GM21786 (cell line): ENCODE measurements around the gene LRRC15.

Experiments used
- ATAC-seq: cut with Tn5 transposase; IDR thresholded peaks from one replicate; pipeline ENCODE4 v1.9.1; 2021; ENCODE audit not compliant: unreplicated experiment

Gene LRRC15

DNA sequence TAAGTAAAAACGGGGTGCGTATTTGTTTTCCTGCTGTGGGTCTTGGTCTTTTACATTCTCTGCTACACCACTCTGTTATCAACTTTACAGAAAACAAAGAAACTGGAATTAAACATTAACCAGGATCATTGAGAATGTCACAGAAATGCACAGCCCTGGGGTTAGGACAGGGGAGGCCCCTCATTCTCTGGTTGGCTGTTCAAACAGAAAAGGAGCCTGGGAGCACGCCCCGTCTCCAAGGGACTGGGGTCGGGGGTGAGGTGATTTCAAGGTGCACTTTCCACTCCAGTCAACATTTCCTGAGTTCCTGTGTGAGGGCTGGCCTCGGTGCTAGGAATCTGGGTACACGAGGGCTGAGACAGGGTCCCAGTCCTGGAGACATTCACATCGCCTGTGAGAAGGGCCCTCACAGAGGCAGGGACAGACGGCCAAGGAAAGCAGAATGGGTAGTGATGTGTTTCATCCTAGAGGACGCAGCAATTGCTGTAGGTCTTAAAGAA is 48.7 kb downstream of the LRRC15 start:
- no peak for ATAC-seq

DNA sequence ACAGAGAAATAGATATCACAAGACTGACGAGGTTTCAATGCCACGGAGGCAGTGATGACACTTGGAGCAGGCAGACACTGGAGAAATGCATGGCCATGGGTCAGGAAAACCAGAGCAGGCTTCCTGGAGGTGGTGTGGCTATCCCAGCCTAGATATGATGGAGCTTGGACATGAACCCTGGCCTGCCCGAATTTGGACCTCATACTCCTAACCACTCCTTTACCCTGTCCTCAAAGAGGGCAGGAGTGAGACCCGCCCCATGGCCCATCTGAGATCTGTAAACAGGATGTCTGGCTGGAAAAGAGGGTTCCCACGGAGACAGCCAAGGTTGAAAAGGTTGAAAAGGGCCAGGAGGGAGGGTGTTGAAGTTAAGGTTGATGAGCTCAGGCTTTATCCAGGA is 49.4 kb downstream of the LRRC15 start:
- ATAC-seq: no peak

DNA sequence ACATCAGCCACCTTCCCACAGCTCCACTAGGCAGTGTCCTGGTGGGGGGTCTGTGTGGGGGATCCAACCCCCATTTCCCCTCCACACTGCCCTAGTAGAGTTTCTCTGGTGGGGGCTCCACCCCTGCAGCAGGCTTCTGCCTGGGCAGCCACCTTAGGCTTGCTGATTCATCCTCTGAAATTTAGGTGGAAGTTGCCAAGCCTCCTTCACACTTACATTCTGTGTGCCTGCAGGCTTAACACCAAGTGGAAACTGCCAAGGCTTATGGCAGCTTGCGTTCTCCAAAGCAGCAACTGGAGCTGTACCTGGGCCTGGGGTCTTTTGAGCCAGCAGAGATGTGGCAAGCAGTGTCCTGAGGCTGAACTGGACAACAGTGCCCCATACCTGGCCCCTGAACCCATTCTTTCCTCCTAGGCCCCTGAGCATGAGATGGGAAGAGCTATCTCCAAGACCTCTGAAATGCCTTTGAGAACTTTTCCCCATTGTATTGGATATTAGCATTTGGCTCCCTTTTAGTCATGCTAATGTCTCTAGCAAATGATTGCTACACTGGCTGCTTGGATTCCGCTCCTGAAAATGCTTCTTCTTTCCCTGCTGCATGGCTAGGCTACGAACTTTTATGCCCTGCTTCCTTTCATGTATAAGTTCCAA is 50.9 kb downstream of the LRRC15 start:
- ATAC-seq: no peak

DNA sequence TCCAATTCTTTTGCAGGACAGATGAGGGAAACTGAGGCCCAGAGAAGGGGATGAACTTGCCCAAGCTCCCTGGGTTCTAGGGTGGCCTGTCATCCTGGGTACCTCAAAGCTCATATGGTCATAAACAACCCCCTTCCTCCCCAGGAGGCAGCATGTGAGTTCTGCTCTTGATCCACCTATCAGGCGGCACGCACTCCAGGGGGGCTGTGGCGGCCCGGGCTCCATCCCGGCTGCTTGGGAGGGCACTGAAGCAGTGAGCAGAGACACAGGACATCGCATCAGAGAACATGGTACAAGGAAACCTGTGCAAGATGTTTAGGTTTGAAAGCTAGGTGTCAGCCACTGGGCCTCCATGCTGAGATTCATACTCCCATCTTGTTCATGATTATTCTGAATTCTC is 52.6 kb downstream of the LRRC15 start:
- ATAC-seq: no peak

DNA sequence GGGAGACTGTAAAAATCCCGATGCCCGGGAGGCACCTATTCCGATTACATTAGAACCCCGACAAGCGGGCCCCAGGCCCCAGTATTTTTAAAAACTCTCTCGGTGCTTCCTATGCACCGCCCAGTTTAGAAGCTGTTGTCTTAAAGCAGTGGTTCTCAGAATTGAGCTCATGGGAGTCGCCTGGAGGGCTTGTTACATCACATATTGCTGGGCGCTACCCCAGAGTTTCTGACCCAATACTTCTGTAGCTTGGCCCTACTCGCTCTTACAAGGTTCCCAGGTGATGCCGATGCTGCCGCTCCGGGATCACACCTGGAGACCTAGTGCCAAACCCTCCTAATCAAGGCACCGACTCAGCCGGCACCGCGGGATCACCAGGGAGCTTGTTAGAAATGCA is 53.6 kb downstream of the LRRC15 start:
- ATAC-seq: peak; percentile 20

DNA sequence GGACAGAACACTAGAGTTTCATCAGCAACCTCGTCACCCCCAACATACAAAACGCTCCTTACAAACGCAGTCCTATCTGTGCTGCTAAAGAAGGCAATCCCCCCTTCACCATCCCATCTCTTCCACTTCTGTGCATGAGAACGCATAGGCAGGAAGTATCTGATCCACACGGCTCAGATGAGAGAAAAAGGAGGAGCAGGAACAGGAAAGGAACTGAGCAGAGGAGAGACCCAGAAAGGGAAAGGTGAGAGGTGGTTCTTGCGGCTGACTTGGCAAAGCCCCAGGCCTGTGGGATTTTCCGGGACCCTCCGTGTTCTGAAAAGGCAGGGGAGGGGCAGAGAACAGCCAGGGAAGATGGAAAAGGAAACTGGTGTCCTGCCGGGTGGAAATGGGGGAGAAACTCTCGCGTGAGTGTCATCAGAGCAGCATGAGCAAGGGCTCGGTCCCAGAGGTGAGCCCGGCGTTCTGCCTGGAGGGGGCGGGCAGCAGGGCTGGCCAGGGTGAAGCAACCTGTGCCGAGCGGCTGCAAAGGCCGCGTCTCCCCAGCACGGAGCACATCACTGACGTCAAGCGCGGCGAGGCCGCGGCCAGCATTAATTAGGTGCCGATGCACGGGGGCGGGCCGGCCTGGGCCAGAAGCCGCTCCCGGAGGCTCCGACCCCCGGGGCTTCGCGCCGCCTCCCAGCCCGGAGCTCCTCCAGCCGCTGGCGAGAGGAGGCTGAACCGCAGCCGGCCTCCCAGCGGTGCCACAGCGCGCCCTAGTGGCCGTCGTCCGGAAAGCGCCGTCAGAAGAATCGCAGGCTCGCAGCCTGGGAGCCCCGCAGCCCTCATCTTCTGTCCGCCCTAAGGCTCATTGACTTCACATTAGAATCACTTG is 54.2 kb downstream of the LRRC15 start:
- ATAC-seq: peak; percentile 85

DNA sequence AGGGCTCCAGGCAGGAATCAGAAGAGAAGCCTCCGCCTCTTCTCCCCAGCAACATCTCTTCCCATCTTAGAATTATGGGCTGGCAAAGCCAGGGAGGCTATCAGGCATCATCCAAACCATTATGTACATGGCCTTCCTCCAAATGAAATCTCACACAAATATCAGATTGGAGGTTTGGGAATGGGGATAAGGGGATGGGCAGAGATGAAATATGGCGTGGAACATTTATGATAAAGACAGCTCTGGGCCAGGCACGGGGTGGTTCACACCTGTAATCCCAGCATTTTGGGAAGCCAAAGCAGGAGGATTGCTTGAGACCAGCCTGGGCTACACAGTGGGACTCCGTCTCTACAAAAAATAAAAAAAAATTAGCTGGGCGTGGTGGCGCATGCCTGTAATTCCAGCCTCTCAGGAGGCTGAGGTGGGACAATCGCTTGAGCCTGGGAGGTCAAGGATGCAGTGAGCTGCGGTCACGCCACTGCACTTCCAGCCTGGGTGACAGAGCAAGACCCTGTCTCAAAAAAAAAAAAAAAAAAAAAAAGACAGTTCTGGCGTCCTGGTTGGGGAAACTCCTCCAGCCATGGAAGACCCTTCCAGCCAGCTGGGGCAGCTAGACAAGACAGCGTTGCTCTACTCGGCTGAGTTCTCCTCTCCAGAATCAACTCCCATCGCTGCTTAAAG is 55.0 kb downstream of the LRRC15 start:
- no peak for ATAC-seq

DNA sequence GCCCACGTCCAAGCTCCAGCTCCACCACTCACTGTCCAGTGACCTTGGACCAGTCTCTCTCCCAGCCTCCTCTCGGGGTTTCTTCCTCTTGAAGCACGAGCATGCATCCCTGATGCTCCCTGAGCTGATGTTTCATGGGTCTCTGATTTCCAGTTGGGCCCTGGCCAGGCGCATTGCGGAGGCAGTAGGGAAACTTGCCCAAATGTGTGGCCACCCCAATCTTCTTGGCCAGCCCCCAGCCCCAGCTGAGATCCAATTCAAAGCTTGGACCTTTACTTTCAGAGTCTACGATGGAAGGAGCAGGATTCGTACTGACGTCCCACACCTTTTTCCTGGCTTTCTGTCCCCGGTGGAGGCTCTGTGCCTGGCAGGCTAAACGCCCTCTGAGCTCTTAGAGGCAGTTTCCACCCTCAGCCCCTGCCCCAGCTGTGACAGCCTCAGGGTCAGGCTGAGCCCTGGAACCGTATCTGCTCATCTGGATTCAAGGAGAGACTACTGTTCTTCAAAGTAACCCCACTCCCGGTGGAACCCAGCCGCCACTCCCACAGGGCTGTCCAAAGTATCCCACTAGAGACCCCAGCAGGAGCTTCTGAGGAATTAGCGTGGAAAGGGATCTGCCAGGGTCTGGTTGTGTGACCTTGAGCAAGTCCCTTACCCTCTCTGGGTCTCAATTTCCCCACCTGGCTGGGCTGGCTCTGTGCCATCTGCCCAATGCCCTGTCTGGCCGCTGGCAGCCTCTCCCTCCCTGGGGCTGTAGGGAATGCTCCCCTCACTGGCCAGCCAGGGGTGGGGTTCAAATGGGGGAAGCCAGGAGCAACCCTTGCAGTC is 55.8 kb downstream of the LRRC15 start:
- ATAC-seq: no peak

DNA sequence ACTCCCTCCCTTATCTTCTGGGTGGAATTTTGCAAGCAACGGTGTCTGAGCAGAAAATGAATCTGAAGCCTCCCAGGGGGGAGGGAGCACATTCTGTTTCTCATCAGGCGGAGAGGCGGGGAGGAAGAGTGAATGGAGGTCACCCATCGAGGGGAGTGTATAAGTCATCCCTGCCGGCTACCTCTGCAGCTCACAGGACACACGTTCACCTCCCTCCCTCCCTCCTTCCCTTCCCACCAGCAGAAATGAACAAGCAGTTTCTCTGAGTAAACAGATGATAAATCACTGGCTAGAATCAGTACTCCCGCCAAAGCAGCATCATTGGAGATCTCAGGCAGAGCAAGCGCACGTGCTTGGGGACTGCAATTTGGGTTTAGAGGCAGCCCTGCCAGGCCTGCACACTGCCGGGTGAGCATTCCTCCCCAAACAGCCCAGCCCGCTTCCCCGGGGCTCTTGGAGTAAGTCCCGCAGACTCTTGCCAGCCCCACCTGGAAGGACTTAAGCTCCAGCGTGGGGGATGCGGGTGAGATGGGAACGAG is 56.7 kb downstream of the LRRC15 start:
- no peak for ATAC-seq

DNA sequence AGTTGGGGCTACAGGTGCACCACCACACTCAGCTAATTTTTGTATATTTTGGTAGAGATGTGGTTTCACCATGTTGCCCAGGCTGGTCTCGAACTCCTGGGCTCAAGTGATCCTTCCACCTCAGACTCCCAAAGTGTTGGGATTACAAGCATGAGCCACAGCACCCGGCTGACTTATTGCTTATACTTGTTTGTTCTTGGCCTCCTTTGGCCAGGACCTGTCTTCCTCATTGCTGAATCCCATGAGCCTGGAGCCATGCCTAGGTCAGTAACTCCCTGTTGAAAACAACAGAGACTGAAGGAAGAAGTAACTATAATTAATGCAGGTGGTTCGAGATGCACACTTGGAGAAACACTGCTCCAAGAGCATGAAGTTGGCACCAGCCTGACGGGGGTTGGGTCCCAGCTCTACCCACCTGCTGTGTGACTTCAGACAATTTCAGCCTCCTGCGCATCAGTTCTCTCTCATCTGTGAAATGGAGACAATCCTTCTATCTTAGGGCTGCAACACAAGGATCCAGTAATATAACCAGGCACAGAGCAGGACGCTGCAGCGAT is 57.3 kb downstream of the LRRC15 start:
- no peak for ATAC-seq

DNA sequence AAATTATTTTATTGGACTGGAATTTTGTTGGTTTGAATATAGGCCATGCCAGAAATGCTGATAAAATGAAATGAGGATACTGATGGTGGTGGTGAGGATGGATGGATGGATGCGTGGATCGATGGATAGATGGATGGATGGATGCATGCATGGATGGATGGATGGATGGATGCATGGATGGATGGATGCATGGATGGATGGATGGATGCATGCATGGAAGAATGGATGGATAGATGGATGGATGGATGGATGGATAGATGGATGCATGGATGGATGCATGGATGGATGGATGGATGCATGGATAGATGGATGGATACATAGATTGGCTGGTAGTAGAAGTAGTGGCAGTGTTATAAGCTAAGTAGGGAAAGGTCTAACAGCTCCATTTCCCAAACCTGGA is 58.5 kb downstream of the LRRC15 start:
- no peak for ATAC-seq

DNA sequence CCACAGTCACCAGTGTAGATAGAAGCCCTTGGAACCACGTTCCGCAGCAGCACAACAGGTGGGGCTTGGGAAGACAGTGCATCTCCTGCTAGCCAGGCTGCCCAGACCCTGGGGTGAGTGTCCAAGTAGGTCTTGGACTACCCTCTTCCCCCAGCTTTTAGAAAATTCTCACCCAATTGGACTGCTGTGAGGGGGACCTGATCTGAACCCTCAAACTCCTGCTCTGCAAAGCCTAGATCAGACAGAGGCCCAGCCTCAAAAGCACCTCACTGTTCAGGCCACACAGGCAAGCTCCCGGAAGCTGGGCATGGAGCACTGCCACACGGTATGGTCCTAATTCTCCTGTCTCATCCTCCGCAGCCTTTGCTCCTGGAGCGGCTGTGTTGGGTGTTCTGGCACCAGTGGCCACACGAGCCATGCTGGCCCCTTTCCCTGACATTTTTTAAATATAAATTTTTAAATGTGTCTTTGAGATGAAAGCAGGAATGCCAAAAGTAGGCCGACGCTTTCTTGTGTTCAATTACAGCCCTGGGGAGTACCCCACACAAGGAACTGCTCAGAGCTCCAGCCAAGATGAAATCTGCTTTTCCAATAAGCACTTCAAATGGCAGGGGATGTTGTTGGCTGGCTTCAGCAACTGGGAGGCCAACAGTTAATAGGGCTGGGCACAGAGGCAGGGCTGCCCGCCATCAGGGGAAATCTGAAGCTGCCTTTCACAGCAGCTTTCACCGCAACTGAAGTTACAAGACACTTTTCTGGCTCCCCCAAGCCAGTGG is 59.3 kb downstream of the LRRC15 start:
- no peak for ATAC-seq

DNA sequence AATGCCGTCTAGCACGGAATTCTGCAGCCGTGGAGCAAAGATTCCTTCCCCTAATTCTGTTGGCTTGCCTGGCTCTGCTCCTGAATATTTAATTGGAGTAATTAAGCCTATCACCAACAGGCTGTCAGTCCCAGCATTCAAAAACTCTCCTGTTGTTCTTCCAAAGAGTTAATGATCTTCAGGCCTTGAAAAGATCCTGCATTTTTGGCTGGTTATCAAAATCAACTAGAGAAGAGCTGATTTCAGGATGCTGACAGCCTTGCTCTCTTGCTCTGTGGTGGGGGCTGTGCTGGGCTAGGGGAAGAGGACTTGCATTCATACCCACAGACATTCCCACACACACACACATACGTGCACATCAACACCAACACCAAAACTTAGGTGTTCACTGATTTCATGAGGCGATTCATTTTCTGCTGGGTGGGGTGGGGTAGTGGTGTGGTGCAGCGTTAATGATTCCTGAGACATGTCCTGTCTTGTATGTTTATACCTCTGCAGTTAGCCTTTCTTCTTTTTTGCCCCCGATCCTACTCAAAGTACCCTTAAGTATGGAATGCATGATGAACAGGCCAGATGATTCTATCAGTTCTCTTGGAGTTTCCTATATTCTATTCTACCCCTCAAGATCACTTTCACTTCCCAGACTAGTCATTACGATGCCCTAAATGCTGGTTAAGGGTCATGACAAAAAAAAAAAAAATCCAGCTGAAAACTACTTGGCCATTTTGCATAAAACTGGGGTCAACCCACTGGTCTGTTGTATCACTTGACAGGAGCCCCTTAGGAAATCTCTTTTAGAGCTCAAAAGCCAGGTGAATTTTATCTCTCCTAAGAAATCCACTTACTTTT is 60.7 kb downstream of the LRRC15 start:
- ATAC-seq: no peak

DNA sequence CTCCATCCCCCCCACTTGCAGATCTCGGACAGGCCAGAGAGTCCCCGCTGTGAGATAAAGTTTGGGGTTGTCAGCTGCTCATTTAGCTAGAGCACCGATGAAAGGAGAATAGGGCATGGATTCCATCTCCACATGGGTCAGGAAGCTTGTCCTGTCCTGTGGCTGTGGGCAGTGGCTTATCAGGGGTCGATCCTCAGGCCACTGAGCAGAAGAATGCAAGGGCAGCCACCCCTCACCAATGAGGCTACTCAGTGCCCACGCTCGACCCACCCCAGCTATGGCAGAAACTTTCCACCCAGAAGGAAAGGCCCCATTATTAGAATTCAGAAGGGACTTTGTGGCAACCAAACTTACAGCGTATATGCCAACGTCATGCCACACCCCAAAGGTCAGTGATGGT is 61.7 kb downstream of the LRRC15 start:
- no peak for ATAC-seq

DNA sequence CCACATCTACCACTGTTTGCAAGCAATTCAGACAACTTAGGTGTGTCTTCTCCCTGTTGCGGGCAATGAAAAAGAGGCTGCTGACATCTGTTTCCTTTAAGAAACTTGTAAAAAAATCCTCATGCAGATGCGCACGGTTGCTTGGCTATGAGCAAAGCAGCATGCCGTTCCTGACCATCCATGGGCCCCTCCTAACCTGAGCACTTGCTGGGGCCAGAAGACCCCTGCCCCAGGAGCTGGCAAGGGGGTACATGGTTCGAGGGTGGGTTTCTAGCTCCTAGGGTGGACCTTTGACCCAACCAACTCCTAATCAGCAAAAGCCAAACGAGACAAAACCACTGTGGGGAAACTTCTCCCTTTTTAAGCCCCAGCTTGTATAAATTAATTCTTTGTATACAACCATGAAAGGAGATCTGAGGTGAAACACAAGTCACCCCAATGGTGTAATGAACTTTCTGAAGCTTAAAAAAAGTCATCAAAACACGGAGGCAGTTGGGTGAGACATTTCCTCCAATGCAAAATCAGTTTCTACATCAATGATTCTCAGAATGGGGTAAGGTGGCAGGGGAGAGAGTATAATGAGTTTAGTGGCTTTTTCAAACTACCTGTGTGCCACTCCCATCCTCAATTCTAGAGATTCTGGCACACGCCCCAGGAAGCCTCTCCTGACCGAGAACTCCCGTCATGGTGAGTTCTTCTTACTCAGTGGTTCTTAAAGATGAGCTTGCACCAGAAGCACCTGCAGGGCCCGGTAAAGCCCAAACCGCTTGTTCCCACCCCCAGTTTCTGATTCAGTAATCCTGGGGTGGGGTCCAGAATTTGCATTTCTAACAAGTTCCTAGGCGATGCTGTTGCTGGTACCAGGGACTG is 62.5 kb downstream of the LRRC15 start:
- peak; percentile 50 for ATAC-seq

DNA sequence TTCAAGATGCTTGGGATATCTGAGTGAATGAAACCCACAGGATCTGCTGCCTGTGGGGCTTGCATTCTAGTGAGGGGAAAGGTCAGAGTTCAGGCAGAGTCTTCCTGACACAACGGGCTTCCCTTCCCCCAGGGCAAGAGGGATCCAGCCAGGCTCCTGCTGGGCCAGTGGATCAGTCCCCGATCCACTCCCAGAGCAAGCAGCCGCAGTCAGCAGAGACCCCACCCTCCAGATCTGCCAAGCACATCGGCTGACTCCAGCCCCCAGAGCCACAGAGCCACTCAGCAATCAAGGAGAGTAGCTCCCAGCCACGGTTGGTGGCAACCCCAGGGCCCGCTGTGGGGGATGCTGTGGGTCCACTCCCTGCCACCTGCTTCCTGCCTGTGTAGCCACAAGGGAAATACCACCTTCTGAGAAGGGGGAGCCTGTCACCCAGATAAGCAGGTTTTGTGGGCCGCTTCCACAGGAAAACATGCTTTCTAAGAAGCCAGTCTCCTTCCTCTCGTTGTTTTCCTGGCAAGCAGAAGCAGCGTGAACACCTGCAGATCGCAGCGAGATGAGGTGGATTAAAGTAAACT is 63.3 kb downstream of the LRRC15 start:
- ATAC-seq: peak; percentile 37

DNA sequence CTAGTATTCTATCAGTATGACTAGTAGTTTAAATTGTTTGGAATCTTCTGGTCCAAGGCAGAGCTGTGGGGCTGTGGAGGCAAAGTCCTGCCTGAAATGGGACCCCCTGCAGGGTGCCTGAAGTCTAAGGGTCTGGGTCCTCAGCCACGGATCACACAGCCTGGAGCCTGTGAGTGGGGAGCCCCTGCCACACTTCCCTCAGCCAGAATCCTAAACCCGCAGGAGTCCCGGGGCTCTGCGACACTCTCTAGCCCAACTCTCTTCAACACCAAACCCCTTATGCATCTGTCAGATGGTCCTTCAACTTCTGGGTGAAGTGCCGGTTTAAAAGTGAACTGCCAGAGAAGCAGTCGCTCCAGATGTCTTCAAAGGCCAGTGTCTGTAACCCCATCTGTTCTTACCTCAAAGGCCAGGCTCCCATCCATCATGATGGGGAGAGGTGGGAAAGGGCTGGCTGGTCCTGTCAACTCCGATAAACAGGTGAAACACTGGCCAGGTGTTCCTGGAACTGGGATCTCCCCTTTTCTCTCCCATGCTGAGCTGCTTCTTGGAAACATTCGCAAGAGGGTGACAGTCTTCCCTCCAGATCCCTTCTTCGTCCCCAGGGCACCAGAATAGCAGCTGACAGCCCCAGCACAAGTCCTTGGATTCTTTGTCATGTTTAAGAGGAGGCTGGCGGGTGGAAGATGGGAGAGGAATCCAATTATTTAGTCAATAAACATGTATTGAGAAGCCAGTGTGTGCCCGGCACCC is 64.0 kb downstream of the LRRC15 start:
- no peak for ATAC-seq
